GM23338 (cell line): ENCODE results near the gene ZNF681. TPM values are rescaled to one million over a fixed set of nuclear protein-coding genes. Genes with fewer than 3 reads are reported as not detected.
"Not testable (repeated sequence)": the region's sequence is repeated elsewhere in the genome, so short reads cannot be mapped to it uniquely, and the experiment has no call there.

Experiments
- ATAC-seq: fragments of 200-7000 bp; cut with Tn5 transposase; 3 replicates; pipeline ENCODE4 v1.9.1; 2020
- DNase-seq: peaks from one replicate; pipeline ENCODE4 v3.0.0-alpha.2; 2015; ENCODE audit warnings: low spot score
- H2AFZ ChIP-seq: fragments of 200-600 bp; sonication (generic); 2 replicates; pipeline ENCODE4 v1.8.0; 2016; ENCODE audit warnings: antibody characterized with exemption, mild to moderate bottlenecking, moderate library complexity
- H3F3A ChIP-seq: fragments of 200-600 bp; sonication (generic); replicated peaks from 2 replicates; pipeline ENCODE4 v1.8.0; 2017; ENCODE audit warnings: antibody characterized with exemption, mixed run types, low read depth
- H3K27ac ChIP-seq: fragments of 200-600 bp; sonication (generic); 2 replicates; pipeline ENCODE4 v1.6.1; 2016; ENCODE audit warnings: low read depth
- H3K27me3 ChIP-seq: fragments of 200-600 bp; sonication (generic); 2 replicates; pipeline ENCODE4 v1.8.0; 2016; ENCODE audit warnings: mild to moderate bottlenecking, mixed run types, moderate library complexity; ENCODE audit not compliant: insufficient read depth
- H3K36me3 ChIP-seq: fragments of 200-600 bp; sonication (generic); 2 replicates; pipeline ENCODE4 v1.8.0; 2016; ENCODE audit warnings: mild to moderate bottlenecking; ENCODE audit not compliant: insufficient read depth
- H3K4me1 ChIP-seq: fragments of 200-600 bp; sonication (generic); 2 replicates; pipeline ENCODE4 v1.8.0; 2016; ENCODE audit warnings: mild to moderate bottlenecking, moderate library complexity; ENCODE audit not compliant: insufficient read depth
- H3K4me2 ChIP-seq: fragments of 200-600 bp; sonication (generic); 2 replicates; pipeline ENCODE4 v1.7.1; 2017; ENCODE audit warnings: mixed run types
- H3K4me3 ChIP-seq: fragments of 200-600 bp; sonication (generic); 2 replicates; pipeline ENCODE4 v1.6.1; 2016; ENCODE audit warnings: mixed run types
- H3K79me2 ChIP-seq: fragments of 200-600 bp; sonication (generic); replicated peaks from 2 replicates; pipeline ENCODE4 v1.8.0; 2017; ENCODE audit warnings: mild to moderate bottlenecking; ENCODE audit not compliant: insufficient read depth
- H3K9me2 ChIP-seq: fragments of 200-600 bp; sonication (generic); 2 replicates; pipeline ENCODE4 v1.8.0; 2017; ENCODE audit not compliant: insufficient read depth
- H4K20me1 ChIP-seq: fragments of 200-600 bp; sonication (generic); replicated peaks from 2 replicates; pipeline ENCODE4 v1.8.0; 2017; ENCODE audit warnings: mild to moderate bottlenecking; ENCODE audit not compliant: insufficient read depth
- H3K27ac Mint-ChIP-seq: 2 replicates; pipeline ENCODE4 v1.8.0; 2020; ENCODE audit warnings: inconsistent platforms, mild to moderate bottlenecking, moderate library complexity, mixed read lengths
- H3K27me3 Mint-ChIP-seq: 3 replicates; pipeline ENCODE4 v1.8.0; 2022; ENCODE audit warnings: low read depth, mild to moderate bottlenecking, moderate library complexity, mixed read lengths, inconsistent platforms; ENCODE audit not compliant: insufficient read depth, poor library complexity
- H3K36me3 Mint-ChIP-seq: 3 replicates; pipeline ENCODE4 v1.8.0; 2021; ENCODE audit warnings: low read depth, mild to moderate bottlenecking, inconsistent platforms, moderate library complexity, mixed read lengths
- H3K4me1 Mint-ChIP-seq: 3 replicates; pipeline ENCODE4 v1.8.0; 2020; ENCODE audit warnings: mild to moderate bottlenecking, inconsistent platforms, mixed read lengths
- H3K4me3 Mint-ChIP-seq: 3 replicates; pipeline ENCODE4 v1.8.0; 2021; ENCODE audit warnings: moderate library complexity, mild to moderate bottlenecking, inconsistent platforms, mixed read lengths
- H3K9me3 Mint-ChIP-seq: 3 replicates; pipeline ENCODE4 v1.8.0; 2020; ENCODE audit warnings: moderate library complexity, mild to moderate bottlenecking, inconsistent platforms, mixed read lengths
- CTCF ChIP-seq, 2 experiments: fragments of 200-600 bp in 1 of 2; sonication (generic) in 1 of 2; conservative IDR thresholded peaks; 2 replicates each; pipeline versions ENCODE4 v1.5.1 to v1.6.1; 2016 to 2017; ENCODE audit warnings: antibody characterized with exemption in 2 of 2, low read depth in 2 of 2, mild to moderate bottlenecking in 2 of 2, moderate library complexity in 1 of 2
- EZH2 ChIP-seq: fragments of 200-600 bp; sonication (generic); IDR thresholded peaks from one replicate; pipeline ENCODE4 v1.8.0; 2017; ENCODE audit warnings: antibody characterized with exemption, mild to moderate bottlenecking, low read depth; ENCODE audit not compliant: unreplicated experiment
- JUNB ChIP-seq: IDR thresholded peaks from one replicate; pipeline ENCODE4 v1.6.1; 2016; ENCODE audit warnings: antibody characterized with exemption; ENCODE audit not compliant: unreplicated experiment
- NANOG ChIP-seq: IDR thresholded peaks from 2 replicates; pipeline ENCODE4 v1.6.1; 2016; ENCODE audit warnings: antibody characterized with exemption, borderline replicate concordance
- POLR2AphosphoS5 ChIP-seq: IDR thresholded peaks from 2 replicates; pipeline ENCODE4 v1.6.1; 2016; ENCODE audit warnings: antibody characterized with exemption, low read depth
- ZNF114 ChIP-seq: fragments of 250-450 bp; sonication (Bioruptor Pico); IDR thresholded peaks from 2 replicates; pipeline ENCODE4 v1.5.0; 2020; ENCODE audit warnings: mild to moderate bottlenecking, moderate library complexity
- ZNF331 ChIP-seq: fragments of 250-450 bp; sonication (Bioruptor Pico); IDR thresholded peaks from 2 replicates; pipeline ENCODE4 v1.5.0; 2020; ENCODE audit warnings: low read depth, mild to moderate bottlenecking, moderate library complexity
- ZNF462 ChIP-seq: fragments of 250-450 bp; sonication (Bioruptor Pico); IDR thresholded peaks from 2 replicates; pipeline ENCODE4 v1.5.0; 2020; ENCODE audit warnings: mild to moderate bottlenecking, moderate library complexity
- polyA plus RNA-seq: library from polyadenylated mRNA; unstranded; fragments of >200 nt; fragmentation: Nextera tagmentation; extraction: Ambion mirVana; gene quantifications from 2 replicates; pipeline ENCODE4 v1.2.1, GENCODE V29; 2016
- total RNA-seq: library from RNA; depleted of rRNA; stranded (reverse); fragments of >200 nt; shearing (Covaris generic); gene quantifications from 2 replicates; pipeline ENCODE4 v1.2.3, GENCODE V29; 2014
- TF ChIP-seq, protein P1 (sequence below): IDR thresholded peaks from one replicate; pipeline ENCODE4 v1.6.1; 2018; ENCODE audit warnings: antibody characterized with exemption; ENCODE audit not compliant: unreplicated experiment

The ZNF681 gene
- total and polyA plus RNA-seq, 2 experiments from 2014 or later, result 9.4 to 25.1 TPM

DNA sequence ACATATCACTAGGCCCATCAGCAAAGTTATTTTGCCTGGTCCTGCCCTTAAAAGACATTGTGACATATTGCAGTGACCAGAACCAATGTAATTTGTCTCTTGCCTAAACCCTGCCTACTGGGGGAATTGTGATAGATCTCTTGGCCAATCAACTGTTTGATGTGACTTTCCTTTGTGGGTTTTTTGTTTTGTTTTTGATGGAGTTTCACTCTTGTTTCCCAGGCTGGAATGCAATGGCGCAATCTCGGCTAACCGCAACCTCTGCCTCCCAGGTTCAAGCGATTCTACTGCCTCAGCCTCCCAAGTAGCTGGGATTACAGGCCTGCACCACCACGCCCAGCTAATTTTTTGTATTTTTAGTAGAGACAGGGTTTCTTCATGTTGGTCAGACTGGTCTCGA is 19.3 kb upstream of the ZNF681 start:
- H3K27ac ChIP-seq, H3K27me3 Mint-ChIP-seq, H3K4me2 ChIP-seq, H3F3A ChIP-seq, H3K4me1 ChIP-seq, H3K27ac Mint-ChIP-seq, H3K4me1 Mint-ChIP-seq, H3K4me3 Mint-ChIP-seq, H3K9me3 Mint-ChIP-seq, H3K9me2 ChIP-seq, DNase-seq, H3K27me3 ChIP-seq, H2AFZ ChIP-seq, H3K4me3 ChIP-seq, ATAC-seq: not testable (repeated sequence)
- Histone ChIP-seq H3K36me3 (peaks cover 36% of the 10 kb centered on the region), H3K79me2 (peaks cover 90% of the 10 kb centered on the region), H4K20me1 (peaks cover 38% of the 10 kb centered on the region)
- H3K36me3 Mint-ChIP-seq, result peaks cover 84% of the 10 kb centered on the region

DNA sequence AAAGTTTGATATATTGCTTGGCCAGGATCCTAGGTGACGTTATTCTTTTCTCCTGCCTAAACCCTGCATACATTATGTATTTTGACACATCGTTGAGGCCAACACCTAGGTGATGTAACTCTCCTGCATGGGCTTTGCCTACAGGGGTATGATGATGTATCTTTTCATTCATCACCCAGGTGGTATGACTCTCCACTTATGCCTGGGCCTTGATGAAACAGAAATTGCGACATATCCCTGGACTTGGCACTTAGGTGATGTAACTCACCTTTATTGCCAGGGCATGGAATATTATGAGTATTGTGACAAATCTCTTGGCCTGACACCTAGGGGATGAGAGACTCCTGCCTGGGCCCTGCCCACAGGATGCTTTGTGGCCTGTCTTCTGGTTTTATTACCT is 18.5 kb upstream of the ZNF681 start:
- H3K27ac ChIP-seq, result no peak overlapping the region
- H3K27me3 ChIP-seq, result no peaks in the 10 kb centered on the region
- ATAC-seq, result no peak
- H3K4me2 ChIP-seq, result no peak overlapping the region
- no peaks in the 10 kb centered on the region for H3K4me1 ChIP-seq
- no peaks in the 10 kb centered on the region for H3F3A ChIP-seq
- no peak overlapping the region for H3K4me3 ChIP-seq
- no peak overlapping the region for H2AFZ ChIP-seq
- Mint-ChIP-seq H3K4me1 (no peaks in the 10 kb centered on the region), H3K36me3 (peaks cover 76% of the 10 kb centered on the region), H3K27ac (no peak overlapping the region), H3K27me3 (peaks cover 3% of the 10 kb centered on the region), H3K4me3 (no peak overlapping the region), H3K9me3 (no peaks in the 10 kb centered on the region; the same call in 2 of the 3 replicates)
- H3K36me3 ChIP-seq, result peaks cover 36% of the 10 kb centered on the region
- DNase-seq, result no peak
- peaks cover 94% of the 10 kb centered on the region for H3K79me2 ChIP-seq
- peaks cover 40% of the 10 kb centered on the region for H4K20me1 ChIP-seq
- TF ChIP-seq ZNF462 (CRISPR knock-in tag), result no peak
- no peak for TF ChIP-seq CTCF (conservative IDR thresholded peaks at IDR 0.05; ENCODE audit: low read depth in 2 of 2)
- TF ChIP-seq ZNF331 (CRISPR knock-in tag), result no peak
- no peak for TF ChIP-seq ZNF114 (CRISPR knock-in tag)
- no peak for TF ChIP-seq POLR2AphosphoS5
- TF ChIP-seq, protein P1, sequence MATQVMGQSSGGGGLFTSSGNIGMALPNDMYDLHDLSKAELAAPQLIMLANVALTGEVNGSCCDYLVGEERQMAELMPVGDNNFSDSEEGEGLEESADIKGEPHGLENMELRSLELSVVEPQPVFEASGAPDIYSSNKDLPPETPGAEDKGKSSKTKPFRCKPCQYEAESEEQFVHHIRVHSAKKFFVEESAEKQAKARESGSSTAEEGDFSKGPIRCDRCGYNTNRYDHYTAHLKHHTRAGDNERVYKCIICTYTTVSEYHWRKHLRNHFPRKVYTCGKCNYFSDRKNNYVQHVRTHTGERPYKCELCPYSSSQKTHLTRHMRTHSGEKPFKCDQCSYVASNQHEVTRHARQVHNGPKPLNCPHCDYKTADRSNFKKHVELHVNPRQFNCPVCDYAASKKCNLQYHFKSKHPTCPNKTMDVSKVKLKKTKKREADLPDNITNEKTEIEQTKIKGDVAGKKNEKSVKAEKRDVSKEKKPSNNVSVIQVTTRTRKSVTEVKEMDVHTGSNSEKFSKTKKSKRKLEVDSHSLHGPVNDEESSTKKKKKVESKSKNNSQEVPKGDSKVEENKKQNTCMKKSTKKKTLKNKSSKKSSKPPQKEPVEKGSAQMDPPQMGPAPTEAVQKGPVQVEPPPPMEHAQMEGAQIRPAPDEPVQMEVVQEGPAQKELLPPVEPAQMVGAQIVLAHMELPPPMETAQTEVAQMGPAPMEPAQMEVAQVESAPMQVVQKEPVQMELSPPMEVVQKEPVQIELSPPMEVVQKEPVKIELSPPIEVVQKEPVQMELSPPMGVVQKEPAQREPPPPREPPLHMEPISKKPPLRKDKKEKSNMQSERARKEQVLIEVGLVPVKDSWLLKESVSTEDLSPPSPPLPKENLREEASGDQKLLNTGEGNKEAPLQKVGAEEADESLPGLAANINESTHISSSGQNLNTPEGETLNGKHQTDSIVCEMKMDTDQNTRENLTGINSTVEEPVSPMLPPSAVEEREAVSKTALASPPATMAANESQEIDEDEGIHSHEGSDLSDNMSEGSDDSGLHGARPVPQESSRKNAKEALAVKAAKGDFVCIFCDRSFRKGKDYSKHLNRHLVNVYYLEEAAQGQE, result no peak
- no peak for TF ChIP-seq NANOG
- TF ChIP-seq EZH2, result no peak
- TF ChIP-seq JUNB, result no peak
- H3K9me2 ChIP-seq, result no peaks in the 10 kb centered on the region
